Head of caudate nucleus (tissue), 42 donors: ENCODE measurements around the gene TMEM94.

Experiments used
- DNase-seq, 42 donors: peaks; one replicate each; pipeline versions ENCODE4 v3.0.0 to v3.0.0-alpha.2; 2020 to 2021; ENCODE audit warnings: mixed read lengths in 7 of 42
- intact Hi-C: fragments of 100-400 bp; cut with DNase I; formaldehyde crosslinking; loops from one replicate; pipeline ENCODE4 v1.15.0; 2022

Gene TMEM94

GRCh38 chr17:75536366-75536765 is 79.9 kb downstream of the TMEM94 start:
- DNase-seq = no peak
- intact Hi-C loops = no loop called here

GRCh38 chr17:75539967-75540729 is 83.7 kb downstream of the TMEM94 start:
- intact Hi-C loops = no loop called here
- DNase-seq = no peak

DNA sequence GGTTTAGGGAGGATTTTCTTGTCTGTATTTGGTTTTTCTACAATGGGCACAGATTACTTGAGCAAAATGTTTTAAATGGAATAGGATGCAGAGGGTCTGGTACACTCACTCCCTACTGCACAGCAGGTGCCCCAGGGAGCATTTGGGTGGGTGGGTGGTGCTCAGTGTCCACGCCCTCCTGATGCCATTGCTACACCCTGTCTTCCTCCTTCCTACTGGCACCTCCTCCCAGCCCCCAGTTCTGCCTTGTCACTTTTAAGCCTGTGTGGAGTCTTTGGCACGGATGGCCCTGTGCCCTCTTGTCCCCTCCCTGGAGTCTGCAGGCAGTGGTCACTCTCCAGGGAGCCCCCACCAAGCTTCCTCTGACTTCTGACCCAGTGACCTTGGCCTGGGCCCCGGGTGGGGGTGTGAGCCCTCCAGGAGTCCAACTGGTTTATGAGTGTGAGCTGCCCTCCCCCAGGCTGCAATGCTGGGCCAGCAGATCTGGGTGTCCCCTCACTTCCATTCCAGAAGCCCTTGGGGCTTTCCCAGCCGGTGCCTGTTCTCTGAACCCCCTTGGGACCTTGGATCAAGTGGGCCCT is 84.6 kb downstream of the TMEM94 start:
- DNase-seq = no peak
- intact Hi-C loops = no loop called here

DNA sequence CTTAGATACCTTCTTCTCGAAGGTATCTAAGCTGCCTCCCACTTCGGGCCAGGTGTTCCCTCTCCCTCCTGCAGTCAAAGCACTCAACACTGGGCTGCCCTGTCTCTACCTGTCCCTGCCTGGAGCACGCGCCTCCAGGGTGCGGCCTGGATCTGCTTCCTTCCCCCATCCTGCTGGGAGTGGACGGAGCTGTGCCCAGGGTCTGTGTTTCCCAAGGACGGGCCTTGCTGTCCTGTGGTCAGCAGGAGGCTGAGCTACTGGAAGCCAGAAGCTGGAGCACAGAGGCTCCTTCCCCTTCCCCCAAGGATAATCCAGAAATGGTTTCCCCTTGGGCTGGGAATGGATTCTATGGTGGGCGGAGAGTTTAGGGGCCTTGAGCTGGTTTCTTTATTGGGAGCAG is 85.8 kb downstream of the TMEM94 start:
- no peak for DNase-seq
- intact Hi-C loops = no loop called here

DNA sequence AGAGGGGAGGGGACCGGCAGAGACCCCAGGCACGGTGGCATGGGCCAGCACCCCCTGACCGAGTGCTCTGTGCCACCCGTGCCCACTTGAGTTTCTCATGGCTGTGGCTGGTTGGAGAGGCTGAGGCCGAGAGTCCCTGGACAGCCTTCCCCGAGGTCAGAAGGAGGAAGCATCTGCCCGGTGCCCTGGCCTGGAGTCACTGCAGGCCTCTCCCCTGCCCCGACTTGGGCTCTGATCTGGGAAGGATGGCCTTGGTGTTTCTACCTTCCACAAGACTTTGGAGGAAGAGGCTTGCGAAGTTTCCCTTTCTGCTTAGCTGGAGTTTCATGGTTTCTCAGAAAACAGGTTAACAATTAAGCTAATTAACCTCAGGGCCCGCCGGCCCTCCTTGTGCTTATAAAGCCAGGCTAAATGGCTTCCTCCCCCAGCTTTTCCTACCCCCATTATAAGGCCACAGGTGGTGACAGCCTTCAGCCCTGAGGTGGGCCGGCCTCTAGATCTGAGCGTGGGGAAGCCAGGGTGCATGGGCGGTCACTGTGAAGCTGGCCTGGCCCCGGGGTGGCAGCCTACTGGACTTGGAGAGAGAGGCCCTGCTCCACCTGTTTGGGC is 86.4 kb downstream of the TMEM94 start:
- DNase-seq = no peak
- intact Hi-C loops = no loop called here

DNA sequence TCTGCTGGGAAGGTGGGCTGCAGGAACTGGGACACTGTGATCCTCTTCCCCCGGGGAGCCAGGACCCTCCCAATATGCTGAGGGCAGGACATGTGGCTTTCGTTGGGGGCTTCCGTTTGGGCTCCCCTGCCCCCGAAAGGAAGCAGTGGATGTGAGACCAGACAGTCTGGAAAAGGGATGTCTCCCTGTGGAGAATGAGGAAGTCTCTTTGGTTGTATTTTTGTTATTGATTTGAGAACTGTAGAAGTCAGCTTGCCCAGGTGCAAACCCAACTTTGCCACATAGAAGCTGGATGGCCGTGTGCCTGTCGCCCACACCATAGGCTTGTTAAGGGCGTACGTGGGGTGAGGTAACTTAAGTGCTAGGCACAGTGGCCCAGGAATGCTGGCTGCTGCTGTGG is 87.8 kb downstream of the TMEM94 start:
- intact Hi-C loops = no loop called here

DNA sequence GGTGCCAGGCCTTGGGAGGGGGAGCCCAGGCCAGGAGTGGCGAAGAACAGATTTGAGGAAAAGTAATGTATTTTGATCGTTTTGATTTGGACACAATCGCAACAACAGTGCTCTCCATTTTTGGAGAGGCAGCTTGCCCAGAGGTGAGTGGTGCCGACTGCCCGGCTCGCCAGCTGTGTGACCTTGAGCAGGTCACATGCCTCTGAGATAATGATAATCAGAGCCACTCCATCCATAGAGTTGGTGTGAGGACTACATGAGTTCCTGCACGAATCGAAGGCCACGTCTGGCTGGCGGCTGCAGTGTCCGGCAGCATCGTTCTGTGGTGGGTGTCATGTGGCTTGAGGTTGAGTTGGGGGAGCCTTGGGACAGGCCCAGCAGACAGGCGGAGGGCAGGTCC is 89.7 kb downstream of the TMEM94 start:
- intact Hi-C loops = no loop called here
- no peak for DNase-seq

More for the DNA sequence above, 87.8 kb downstream of the TMEM94 start:
- no peak for DNase-seq

DNA sequence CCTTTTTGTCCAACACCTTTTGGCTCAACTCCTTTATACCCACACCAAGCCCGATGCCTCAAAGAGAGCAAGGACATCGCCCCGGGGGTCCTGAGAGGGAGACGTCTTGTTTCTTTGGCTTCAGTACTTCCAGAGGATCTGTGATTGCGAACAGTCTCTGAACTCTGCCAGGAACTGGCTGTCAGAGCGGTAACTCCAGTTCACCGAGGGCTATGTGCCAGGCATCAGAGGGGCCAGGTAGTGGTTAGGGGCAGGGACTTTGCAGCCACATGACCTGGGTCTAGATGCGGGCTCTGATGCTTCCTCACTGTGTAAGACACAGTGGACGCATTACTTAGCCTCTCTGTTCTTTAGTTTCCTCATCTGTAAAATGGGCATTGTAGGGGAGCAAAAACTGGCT is 90.7 kb downstream of the TMEM94 start:
- DNase-seq = no peak
- intact Hi-C loops = no loop called here

GRCh38 chr17:75548813-75549212 is 92.4 kb downstream of the TMEM94 start:
- no peak for DNase-seq
- intact Hi-C loops = no loop called here
